Esophagus muscularis mucosa (tissue), 3 donors: Measurements from ENCODE around the gene CMTM1.

Experiments used
- POLR2AphosphoS5 ChIP-seq, 2 donors: sonication (generic); formaldehyde crosslinking; IDR thresholded peaks; one replicate each; pipeline ENCODE4 v1.6.1; 2017; ENCODE audit warnings: antibody characterized with exemption in 2 of 2
- TF ChIP-seq, protein P1 (sequence below), 3 experiments: fragments of 200-600 bp in 2 of 3; fragments of 450-650 bp in 1 of 3; sonication (generic) in 2 of 3; IDR thresholded peaks; one replicate each; pipeline ENCODE4 v1.5.1; 2017 to 2019; ENCODE audit warnings: antibody characterized with exemption in 3 of 3, mild to moderate bottlenecking in 2 of 3, moderate library complexity in 1 of 3

DNA sequence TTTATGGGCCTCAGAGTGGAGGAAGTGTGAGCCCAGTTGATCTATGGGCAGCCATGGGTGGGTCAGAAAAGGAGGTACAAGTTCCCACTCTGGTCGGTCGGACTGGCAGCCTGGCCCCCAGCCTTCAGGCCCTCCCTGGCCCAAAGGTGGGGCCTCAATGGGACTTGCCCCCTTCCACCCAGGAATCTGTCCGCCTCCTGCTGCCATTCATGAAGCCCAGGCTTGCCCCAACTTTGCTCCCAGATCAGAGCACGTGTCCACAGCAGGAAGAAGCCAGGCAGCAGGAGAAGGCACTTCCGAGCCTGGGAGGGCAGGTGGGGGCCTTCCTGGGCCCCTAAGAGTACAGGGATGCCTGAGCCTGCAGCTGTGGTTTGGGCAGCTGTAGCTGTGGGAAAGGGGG lies 35.2 kb downstream of the CMTM1 start:
- TF ChIP-seq POLR2AphosphoS5 (IDR thresholded peaks at IDR 0.05): no peak
- TF ChIP-seq, protein P1, sequence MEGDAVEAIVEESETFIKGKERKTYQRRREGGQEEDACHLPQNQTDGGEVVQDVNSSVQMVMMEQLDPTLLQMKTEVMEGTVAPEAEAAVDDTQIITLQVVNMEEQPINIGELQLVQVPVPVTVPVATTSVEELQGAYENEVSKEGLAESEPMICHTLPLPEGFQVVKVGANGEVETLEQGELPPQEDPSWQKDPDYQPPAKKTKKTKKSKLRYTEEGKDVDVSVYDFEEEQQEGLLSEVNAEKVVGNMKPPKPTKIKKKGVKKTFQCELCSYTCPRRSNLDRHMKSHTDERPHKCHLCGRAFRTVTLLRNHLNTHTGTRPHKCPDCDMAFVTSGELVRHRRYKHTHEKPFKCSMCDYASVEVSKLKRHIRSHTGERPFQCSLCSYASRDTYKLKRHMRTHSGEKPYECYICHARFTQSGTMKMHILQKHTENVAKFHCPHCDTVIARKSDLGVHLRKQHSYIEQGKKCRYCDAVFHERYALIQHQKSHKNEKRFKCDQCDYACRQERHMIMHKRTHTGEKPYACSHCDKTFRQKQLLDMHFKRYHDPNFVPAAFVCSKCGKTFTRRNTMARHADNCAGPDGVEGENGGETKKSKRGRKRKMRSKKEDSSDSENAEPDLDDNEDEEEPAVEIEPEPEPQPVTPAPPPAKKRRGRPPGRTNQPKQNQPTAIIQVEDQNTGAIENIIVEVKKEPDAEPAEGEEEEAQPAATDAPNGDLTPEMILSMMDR (IDR thresholded peaks at IDR 0.05): no peak
